ENCODE data around the gene DEFB108B.
"Not testable (repeated sequence)": the region's sequence is repeated elsewhere in the genome, so short reads cannot be mapped to it uniquely, and the experiment has no call there.

DEFB108B gene

GRCh38 chr11:71813481-71814355 is 19.3 kb upstream of the DEFB108B start:
- not testable (repeated sequence) for DNase-seq (ENCODE audit: low read depth, low spot score)

GRCh38 chr11:71821539-71821938 is 11.5 kb upstream of the DEFB108B start:
- not testable (repeated sequence) for DNase-seq (ENCODE audit: low read depth, low spot score)

GRCh38 chr11:71829247-71829646 is 3.8 kb upstream of the DEFB108B start:
- DNase-seq (ENCODE audit: low read depth, low spot score), result not testable (repeated sequence)

GRCh38 chr11:71829686-71830085 is 3.3 kb upstream of the DEFB108B start:
- DNase-seq (ENCODE audit: low read depth, low spot score), result not testable (repeated sequence)

GRCh38 chr11:71842720-71843119 is 9.7 kb downstream of the DEFB108B start:
- not testable (repeated sequence) for DNase-seq (ENCODE audit: low read depth, low spot score)

- not testable (repeated sequence) for DNase-seq (ENCODE audit: low read depth, low spot score)
Observed at GRCh38 chr11:71843355-71843754, 10.4 kb downstream of the DEFB108B start.

GRCh38 chr11:71843858-71844257 is 10.9 kb downstream of the DEFB108B start:
- DNase-seq (ENCODE audit: low read depth, low spot score), result no peak

GRCh38 chr11:71853895-71854294 is 20.9 kb downstream of the DEFB108B start:
- not testable (repeated sequence) for DNase-seq (ENCODE audit: low read depth, low spot score)

- not testable (repeated sequence) for DNase-seq (ENCODE audit: low read depth, low spot score)
Observed at GRCh38 chr11:71855880-71856279, 22.9 kb downstream of the DEFB108B start.

GRCh38 chr11:71860835-71861234 is 27.8 kb downstream of the DEFB108B start:
- DNase-seq (ENCODE audit: low read depth, low spot score), result not testable (repeated sequence)

- DNase-seq (ENCODE audit: low read depth, low spot score), result not testable (repeated sequence)
Observed at GRCh38 chr11:71863978-71864627, 31.1 kb downstream of the DEFB108B start.

GRCh38 chr11:71867209-71867608 is 34.2 kb downstream of the DEFB108B start:
- DNase-seq (ENCODE audit: low read depth, low spot score), result not testable (repeated sequence)

- not testable (repeated sequence) for DNase-seq (ENCODE audit: low read depth, low spot score)
Observed at GRCh38 chr11:71869931-71870330, 36.9 kb downstream of the DEFB108B start.

GRCh38 chr11:71870661-71871060 is 37.7 kb downstream of the DEFB108B start:
- DNase-seq (ENCODE audit: low read depth, low spot score), result not testable (repeated sequence)

- DNase-seq (ENCODE audit: low read depth, low spot score), result not testable (repeated sequence)
Observed at GRCh38 chr11:71876262-71876661, 43.3 kb downstream of the DEFB108B start.

GRCh38 chr11:71878059-71878458 is 45.1 kb downstream of the DEFB108B start, which contains the start of gene DEFB131B:
Gene DEFB131B (plus strand): TSS chr11:71878453. CDS start chr11:71878453, 0 bp downstream.
- not testable (repeated sequence) for DNase-seq (ENCODE audit: low read depth, low spot score)

- DNase-seq (ENCODE audit: low read depth, low spot score), result not testable (repeated sequence)
Observed at GRCh38 chr11:71885806-71886205, 52.8 kb downstream of the DEFB108B start.

Data from brain pericyte (primary cell).